SK-N-SH (cell line): Measurements from ENCODE around the gene CXorf65. TPM values are rescaled to one million over a fixed set of nuclear protein-coding genes. Genes with fewer than 3 reads are reported as not detected.

ENCODE experiments used
- CTCF ChIA-PET: fragments of 300-600, 350-600 bp; formaldehyde crosslinking; extraction: SDS; loops from one replicate; lab custom pipeline; 2021; lab: Yijun Ruan, JAX
- POLR2A ChIA-PET: fragments of 350-600 bp; sonication (Branson Sonifier 250); formaldehyde crosslinking; extraction: SDS; loops from one replicate; lab custom pipeline; 2020; ENCODE audit warnings: antibody characterized with exemption, inconsistent platforms; lab: Yijun Ruan, JAX
- DNase-seq: peaks from one replicate; pipeline ENCODE4 v3.0.0; 2012
- H2AFZ ChIP-seq: fragments of 200-600 bp; sonication (generic); 2 replicates; pipeline ENCODE4 v1.8.1; 2016; ENCODE audit warnings: antibody characterized with exemption, mild to moderate bottlenecking, low read depth
- H3F3A ChIP-seq: fragments of 200-600 bp; sonication (generic); replicated peaks from 2 replicates; pipeline ENCODE3; 2016; ENCODE audit warnings: antibody characterized with exemption, mild to moderate bottlenecking; ENCODE audit not compliant: insufficient read depth
- H3K27ac ChIP-seq, 2 experiments: fragments of 200-500 bp in 1 of 2; fragments of 200-600 bp in 1 of 2; sonication (Bioruptor generic) in 1 of 2; sonication (generic), shearing (Covaris generic) in 1 of 2; 2 replicates each; pipeline versions ENCODE4 v1.5.1 to v1.6.1; 2014 to 2016; ENCODE audit warnings: low read depth in 2 of 2, inconsistent platforms in 1 of 2, low read length in 1 of 2, mild to moderate bottlenecking in 1 of 2, mixed read lengths in 1 of 2
- H3K27me3 ChIP-seq: fragments of 200-600 bp; sonication (generic), shearing (Covaris generic); 2 replicates; pipeline ENCODE4 v1.6.1; 2016; ENCODE audit warnings: mixed run types; ENCODE audit not compliant: insufficient read depth
- H3K36me3 ChIP-seq, 2 experiments: fragments of 200-500 bp in 1 of 2; fragments of 200-600 bp in 1 of 2; sonication (Bioruptor generic) in 1 of 2; sonication (generic) in 1 of 2; replicated peaks in 1 of 2; 2 replicates each; pipeline versions ENCODE3 to v1.5.1; 2014 to 2016; ENCODE audit warnings: low read length in 1 of 2, mild to moderate bottlenecking in 1 of 2; ENCODE audit not compliant: insufficient read depth in 2 of 2, control insufficient read depth in 1 of 2
- H3K4me1 ChIP-seq, 2 experiments: fragments of 200-500 bp in 1 of 2; fragments of 200-600 bp in 1 of 2; sonication (Bioruptor generic) in 1 of 2; sonication (generic), shearing (Covaris generic) in 1 of 2; 2 replicates each; pipeline versions ENCODE4 v1.5.1 to v1.6.1; 2014 to 2016; ENCODE audit warnings: low read depth in 1 of 2, low read length in 1 of 2, mixed run types in 1 of 2; ENCODE audit not compliant: insufficient read depth in 2 of 2, control insufficient read depth in 1 of 2
- H3K4me2 ChIP-seq: fragments of 200-600 bp; sonication (generic), shearing (Covaris generic); 2 replicates; pipeline ENCODE4 v1.6.1; 2017; ENCODE audit warnings: mixed run types
- H3K4me3 ChIP-seq, 2 experiments: fragments of 200-500 bp in 1 of 2; fragments of 200-600 bp in 1 of 2; sonication (Bioruptor generic) in 1 of 2; sonication (generic), shearing (Covaris generic) in 1 of 2; 2 replicates each; pipeline versions ENCODE4 v1.5.1 to v1.8.1; 2014 to 2016; ENCODE audit warnings: low read depth in 2 of 2, inconsistent platforms in 1 of 2, low read length in 1 of 2, mild to moderate bottlenecking in 1 of 2, mixed read lengths in 1 of 2, moderate library complexity in 1 of 2
- H3K79me2 ChIP-seq: fragments of 200-600 bp; sonication (generic); 2 replicates; pipeline ENCODE4 v1.8.1; 2017; ENCODE audit warnings: mild to moderate bottlenecking; ENCODE audit not compliant: insufficient read depth
- H3K9ac ChIP-seq: fragments of 200-600 bp; sonication (generic); 2 replicates; pipeline ENCODE4 v1.6.1; 2017; ENCODE audit warnings: mixed run types
- H3K9me2 ChIP-seq: fragments of 200-600 bp; sonication (generic); 2 replicates; pipeline ENCODE4 v1.6.1; 2017; ENCODE audit warnings: mixed run types
- H3K9me3 ChIP-seq: fragments of 200-600 bp; sonication (generic); 2 replicates; pipeline ENCODE4 v1.6.1; 2017; ENCODE audit warnings: mixed run types, mild to moderate bottlenecking, moderate library complexity
- H4K20me1 ChIP-seq: fragments of 200-600 bp; sonication (generic); 2 replicates; pipeline ENCODE4 v1.6.1; 2017; ENCODE audit warnings: mild to moderate bottlenecking, mixed run types; ENCODE audit not compliant: insufficient read depth
- EP300 ChIP-seq, 2 experiments: IDR thresholded peaks; 2 replicates each; pipeline versions ENCODE4 v1.4.0 to v1.6.1; 2012; ENCODE audit warnings: borderline replicate concordance in 1 of 2, low read depth in 1 of 2, low read length in 1 of 2
- IRF3 ChIP-seq: fragments of 150-350 bp; IDR thresholded peaks from 2 replicates; pipeline ENCODE4 v1.6.1; 2016; ENCODE audit warnings: mild to moderate bottlenecking, low read depth, low read length
- MEF2A ChIP-seq: IDR thresholded peaks from 2 replicates; pipeline ENCODE4 v1.4.0; 2012; ENCODE audit warnings: low read depth, borderline replicate concordance
- NFIC ChIP-seq: IDR thresholded peaks from 2 replicates; pipeline ENCODE4 v1.4.0; 2012; ENCODE audit warnings: borderline replicate concordance
- RCOR1 ChIP-seq: fragments of 150-350 bp; IDR thresholded peaks from 2 replicates; pipeline ENCODE4 v1.6.1; 2017; ENCODE audit warnings: antibody characterized with exemption, low read length
- SIN3A ChIP-seq: IDR thresholded peaks from 2 replicates; pipeline ENCODE4 v1.6.1; 2012; ENCODE audit warnings: low read depth, mild to moderate bottlenecking, low read length, moderate library complexity, borderline replicate concordance
- TAF1 ChIP-seq: IDR thresholded peaks from 2 replicates; pipeline ENCODE4 v1.6.1; 2012; ENCODE audit warnings: low read depth, mild to moderate bottlenecking, low read length, moderate library complexity, borderline replicate concordance
- TCF12 ChIP-seq: IDR thresholded peaks from 2 replicates; pipeline ENCODE4 v1.4.0; 2012
- polyA plus RNA-seq, 3 experiments: library from polyadenylated mRNA; depleted of rRNA; stranded (reverse); fragments of >200 nt; gene quantifications; 2 replicates each; pipeline ENCODE4 v1.2.3, GENCODE V29; 2012
- small RNA-seq, 7 experiments: library from RNA; depleted of rRNA; stranded (forward); fragments of <200 nt; gene quantifications; one replicate each; pipeline ENCODE3, GENCODE V24; 2012
- TF ChIP-seq, protein P1 (sequence below): fragments of 150-350 bp; IDR thresholded peaks from 2 replicates; pipeline ENCODE4 v1.6.1; 2017; ENCODE audit warnings: antibody characterized with exemption, low read length, low read depth, borderline replicate concordance

CXorf65 gene
- polyA plus RNA-seq, 1 of the 3 experiments (the other 2 are of a cell fraction), result not detected

DNA sequence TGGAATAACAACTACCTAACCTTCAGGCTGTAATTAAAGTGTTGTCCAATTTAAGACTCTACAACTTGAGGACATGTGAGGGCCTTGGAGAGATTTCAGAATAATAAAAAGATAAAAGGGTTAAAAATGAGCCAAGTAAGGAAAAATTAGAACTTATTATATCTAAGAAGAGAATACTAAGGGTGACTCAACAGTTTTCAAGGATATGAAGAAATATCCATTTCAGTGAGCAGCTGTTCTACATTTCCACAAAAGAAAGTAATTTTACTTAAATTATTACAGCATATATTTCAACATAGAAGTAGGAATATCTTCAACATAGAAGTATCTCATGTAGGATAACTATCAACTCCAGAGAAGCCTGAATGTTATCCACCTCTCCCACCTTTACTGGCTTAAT lies 49.7 kb downstream of the CXorf65 start:
- ChIA-PET POLR2A (no interaction called here), CTCF (no interaction called here)
- Histone ChIP-seq H3K4me3 (no peak overlapping the region), H3K4me2 (no peak overlapping the region), H3K27ac (no peak overlapping the region), H3F3A (no peaks in the 10 kb centered on the region), H3K36me3 (peaks cover 7 to 13% of the 10 kb centered on the region in 2 experiments), H3K4me1 (no peaks in the 10 kb centered on the region), H3K9me3 (no peaks in the 10 kb centered on the region), H4K20me1 (no peaks in the 10 kb centered on the region), H2AFZ (no peak overlapping the region), H3K9ac (no peak overlapping the region), H3K79me2 (no peaks in the 10 kb centered on the region; the same call in 1 of the 2 replicates), H3K9me2 (no peaks in the 10 kb centered on the region), H3K27me3 (no peaks in the 10 kb centered on the region; the same call in 1 of the 2 replicates)
- TF ChIP-seq MEF2A (no peak), NFIC (no peak), TAF1 (no peak), RCOR1 (no peak), SIN3A (no peak), IRF3 (no peak), EP300 (IDR thresholded peaks at IDR 0.05; ENCODE audit: borderline replicate concordance in 1 of 2, low read depth in 1 of 2, low read length in 1 of 2) (no peak), TCF12 (no peak)
- TF ChIP-seq, protein P1, sequence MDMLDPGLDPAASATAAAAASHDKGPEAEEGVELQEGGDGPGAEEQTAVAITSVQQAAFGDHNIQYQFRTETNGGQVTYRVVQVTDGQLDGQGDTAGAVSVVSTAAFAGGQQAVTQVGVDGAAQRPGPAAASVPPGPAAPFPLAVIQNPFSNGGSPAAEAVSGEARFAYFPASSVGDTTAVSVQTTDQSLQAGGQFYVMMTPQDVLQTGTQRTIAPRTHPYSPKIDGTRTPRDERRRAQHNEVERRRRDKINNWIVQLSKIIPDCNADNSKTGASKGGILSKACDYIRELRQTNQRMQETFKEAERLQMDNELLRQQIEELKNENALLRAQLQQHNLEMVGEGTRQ, result no peak
- no peak for DNase-seq

Small RNA genes within 50 kb of the gene (small RNA-seq; reads per million reads assigned to genes)
- 0 to 4.5 (median 0) reads per million in 7 experiments for gene CXorf65

Other genes starting within 250 kb of the CXorf65 start
- gene TEX11, start 198.0 kb downstream of the CXorf65 start, polyA plus RNA-seq (2012; rRNA removed), result not detected in 2 replicates
- gene SLC7A3, start 175.6 kb downstream of the CXorf65 start, polyA plus RNA-seq (2012; rRNA removed), result not detected in 2 replicates
- gene SNX12, start 38.4 kb downstream of the CXorf65 start, polyA plus RNA-seq (2012; rRNA removed), result 39.8 and 51.5 TPM in 2 replicates
- 1.9 TPM in 2 replicates for gene FOXO4, start 10.9 kb downstream of the CXorf65 start, polyA plus RNA-seq (2012; rRNA removed)
- 0.24 TPM in 1 of 2 replicates, not detected in the other for gene IL2RG, start 4.8 kb upstream of the CXorf65 start, polyA plus RNA-seq (2012; rRNA removed)
- gene MED12, start 11.9 kb upstream of the CXorf65 start, polyA plus RNA-seq (2012; rRNA removed), result 11.3 and 18.5 TPM in 2 replicates
- gene NLGN3, start 38.1 kb upstream of the CXorf65 start, polyA plus RNA-seq (2012; rRNA removed), result 4.4 and 5.3 TPM in 2 replicates
- gene GJB1, start 116.5 kb upstream of the CXorf65 start, polyA plus RNA-seq (2012; rRNA removed), result not detected in 2 replicates
- 30.4 and 31.4 TPM in 2 replicates for gene ZMYM3, start 147.4 kb upstream of the CXorf65 start, polyA plus RNA-seq (2012; rRNA removed)
- 210 and 288 TPM in 2 replicates for gene NONO, start 176.9 kb upstream of the CXorf65 start, polyA plus RNA-seq (2012; rRNA removed)
- 1.5 and 1.7 TPM in 2 replicates for gene ITGB1BP2, start 195.0 kb upstream of the CXorf65 start, polyA plus RNA-seq (2012; rRNA removed)